H1 (cell line): Measurements from ENCODE around the gene FIG4.

Source experiments
- EGR1 ChIP-seq: IDR thresholded peaks from 2 replicates; pipeline ENCODE4 v1.6.1; 2011; ENCODE audit warnings: low read depth, low read length, borderline replicate concordance
- PHF8 ChIP-seq: fragments of 200-600 bp; sonication (generic); conservative IDR thresholded peaks from 2 replicates; pipeline ENCODE4 v1.7.1; 2012; ENCODE audit warnings: low read depth, mild to moderate bottlenecking, inconsistent platforms, low read length, moderate library complexity

DNA sequence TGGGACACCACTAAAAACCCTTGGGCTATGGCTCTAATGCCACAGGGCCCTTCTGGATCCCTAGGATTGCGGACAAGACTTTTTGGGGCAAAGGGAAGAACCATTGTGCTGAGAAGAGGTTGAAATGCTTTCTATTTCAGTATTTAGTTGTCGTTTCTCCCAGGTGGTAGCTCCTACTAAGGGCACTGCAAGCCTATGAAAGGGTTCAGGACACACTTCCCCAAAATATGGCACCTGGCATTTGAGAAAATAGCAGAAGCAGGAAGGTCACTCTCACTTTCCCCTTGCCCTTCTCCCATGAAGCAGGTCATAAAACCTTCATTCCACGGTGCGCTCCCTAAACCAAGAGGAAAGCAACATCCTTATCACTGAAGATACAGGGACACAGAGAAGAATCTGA lies 161.6 kb downstream of the FIG4 start:
- no peak for TF ChIP-seq PHF8
- TF ChIP-seq EGR1 = no peak
